Tongue (tissue), 2 donors: ENCODE measurements around the gene CPLANE1. TPM values are rescaled to one million over a fixed set of nuclear protein-coding genes. Genes with fewer than 3 reads are reported as not detected.
"Not testable (repeated sequence)": the region's sequence is repeated elsewhere in the genome, so short reads cannot be mapped to it uniquely, and the experiment has no call there.

ENCODE experiments used
- DNase-seq: peaks from one replicate; pipeline ENCODE4 v3.0.0-alpha.2; 2015
- total RNA-seq: library from RNA; depleted of rRNA; stranded (reverse); fragments of >200 nt; gene quantifications from one replicate; pipeline ENCODE4 v1.2.3, GENCODE V29; 2014

Gene CPLANE1
- total RNA-seq: 36.4 TPM

DNA sequence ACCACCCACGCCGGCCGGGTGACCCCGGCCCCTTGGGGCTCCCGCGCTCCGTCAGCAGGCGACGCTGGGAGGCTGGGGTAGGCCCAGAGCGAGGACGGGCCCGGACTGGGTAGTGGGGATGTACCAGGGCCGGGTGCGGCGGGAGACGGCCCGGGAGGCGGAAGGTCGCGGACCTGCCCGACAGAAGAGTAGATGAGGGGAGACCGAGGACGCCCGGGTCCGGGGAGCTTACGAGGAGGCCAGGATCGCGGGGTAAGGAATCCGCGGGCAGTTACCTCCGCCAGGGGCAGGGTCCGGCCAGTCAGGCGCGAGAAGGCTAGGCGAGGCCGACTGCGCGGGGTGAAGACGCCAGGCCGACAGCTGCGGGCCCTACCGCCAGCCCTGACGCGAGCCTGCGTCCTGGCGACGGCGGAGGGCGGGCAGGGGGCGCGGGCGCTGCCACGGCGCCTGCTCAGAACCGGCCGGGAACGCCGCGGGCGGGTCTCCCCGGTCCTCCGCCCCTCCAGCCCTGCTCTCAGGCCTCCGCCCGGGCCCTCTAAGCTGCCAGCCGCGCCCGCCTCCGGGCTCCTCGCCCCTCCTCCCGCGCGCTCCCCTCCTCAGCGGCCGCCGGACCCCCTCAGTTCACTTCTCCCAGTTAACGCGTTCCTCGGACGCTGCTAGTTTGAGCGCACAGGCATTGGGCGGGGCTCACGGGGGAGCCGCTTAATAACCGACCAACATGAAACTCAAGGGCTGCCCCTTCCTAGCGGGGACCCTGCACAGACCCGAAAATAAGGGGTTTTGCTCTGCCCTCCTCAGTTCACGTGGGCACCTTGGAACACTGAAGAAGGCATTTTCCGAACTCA, at the start of gene CPLANE1:
Gene CPLANE1, minus strand, starts transcription at position 407 of the 845 bp plus-strand sequence. CDS start 1,678 bp downstream, outside the sequence.
- peak; percentile 96 for DNase-seq

DNA sequence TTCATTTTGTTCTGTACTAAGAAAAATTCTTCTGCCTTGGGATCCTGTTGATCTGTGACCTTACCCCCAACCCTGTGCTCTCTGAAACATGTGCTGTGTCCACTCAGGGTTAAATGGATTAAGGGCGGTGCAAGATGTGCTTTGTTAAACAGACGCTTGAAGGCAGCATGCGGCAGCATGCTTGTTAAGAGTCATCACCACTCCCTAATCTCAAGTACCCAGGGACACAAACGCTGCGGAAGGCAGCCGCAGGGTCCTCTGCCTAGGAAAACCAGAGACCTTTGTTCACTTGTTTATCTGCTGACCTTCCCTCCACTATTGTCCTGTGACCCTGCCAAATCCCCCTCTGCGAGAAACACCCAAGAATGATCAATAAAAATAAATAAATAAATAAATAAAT, 47.1 kb upstream of the CPLANE1 start:
- DNase-seq: not testable (repeated sequence)

DNA sequence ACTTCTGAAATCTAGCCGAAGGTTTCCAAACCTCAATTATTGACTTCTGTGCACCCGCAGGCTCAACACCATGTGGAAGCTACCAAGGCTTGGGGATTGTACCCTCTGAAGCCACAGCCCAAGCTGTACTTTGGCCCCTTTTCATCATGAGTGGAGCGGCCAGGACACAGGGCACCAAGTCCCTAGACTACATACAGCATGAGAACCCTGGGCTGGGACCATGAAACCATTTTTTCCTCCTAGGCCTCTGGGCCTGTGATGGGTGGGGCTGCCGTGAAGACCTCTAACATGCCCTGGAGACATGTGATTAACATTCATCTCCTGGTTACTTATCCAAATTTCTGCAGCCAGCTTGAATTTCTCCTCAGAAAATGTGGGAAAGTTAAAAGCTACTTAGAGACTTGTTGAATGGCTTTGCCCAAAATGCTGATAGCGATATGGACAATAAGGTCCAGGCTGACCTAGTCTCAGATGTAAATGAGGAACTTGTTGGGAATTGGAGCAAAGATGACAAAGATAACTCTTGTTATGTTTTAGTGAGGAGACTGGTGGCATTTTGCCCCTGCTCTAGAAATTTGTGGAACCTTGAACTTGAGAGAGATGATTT, 34.1 kb upstream of the CPLANE1 start:
- DNase-seq: no peak

DNA sequence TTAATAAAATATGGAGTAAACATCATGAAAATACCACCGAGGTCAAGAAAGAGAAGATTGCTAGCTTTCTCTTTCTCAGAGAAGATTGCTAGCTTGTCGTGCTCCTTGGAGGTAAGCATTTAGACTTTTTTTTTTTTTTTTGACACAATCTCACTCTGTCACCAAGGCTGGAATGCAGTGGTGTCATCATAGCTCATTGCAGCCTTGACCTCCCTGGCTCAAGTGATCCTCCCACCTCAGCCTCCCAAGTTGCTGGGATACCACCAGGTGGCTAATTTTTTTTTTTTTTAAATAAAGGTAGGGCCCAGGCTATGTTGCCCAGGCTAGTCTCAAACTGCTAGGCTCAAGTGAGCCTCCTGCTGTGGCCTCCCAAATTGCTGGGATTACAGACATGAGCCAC, 26.3 kb upstream of the CPLANE1 start:
- no peak for DNase-seq

DNA sequence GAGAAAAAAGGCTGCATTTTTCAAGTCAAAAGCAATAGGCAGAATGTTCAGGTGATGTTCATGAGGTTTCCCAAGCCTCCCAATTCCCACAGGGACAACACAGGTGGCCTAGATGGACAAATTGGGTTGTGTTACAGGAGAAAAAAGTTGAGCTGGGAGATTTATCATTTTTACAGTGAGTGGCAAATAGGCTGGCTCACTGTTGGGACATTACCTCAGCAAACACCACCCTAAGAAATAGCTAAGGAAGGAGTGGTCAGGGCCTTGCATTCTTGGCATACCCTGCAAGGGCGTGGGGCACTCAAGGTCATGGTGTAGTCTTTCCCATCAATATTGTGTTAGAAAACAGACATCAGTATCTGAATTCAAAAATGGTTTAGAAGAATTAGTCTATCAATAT, 23.3 kb upstream of the CPLANE1 start:
- DNase-seq: peak; percentile 10

DNA sequence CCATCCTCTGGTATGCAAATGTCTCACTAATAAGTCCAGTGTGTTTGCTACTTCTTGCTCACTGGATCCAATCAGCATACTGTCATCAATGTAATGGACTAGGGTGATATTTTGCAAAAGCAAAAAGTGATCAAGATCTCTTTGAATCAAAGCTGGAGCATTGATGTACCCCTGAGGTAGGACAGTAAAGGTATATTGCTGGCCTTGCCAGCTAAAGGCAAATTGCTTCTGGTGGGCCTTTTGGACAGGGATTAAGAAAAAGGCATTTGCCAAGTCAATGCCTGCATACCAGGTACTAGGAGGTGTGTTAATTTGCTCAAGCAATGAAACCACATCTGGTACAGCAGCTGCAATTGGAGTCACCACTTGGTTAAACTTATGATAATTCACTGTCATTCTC, 18.9 kb upstream of the CPLANE1 start:
- not testable (repeated sequence) for DNase-seq

DNA sequence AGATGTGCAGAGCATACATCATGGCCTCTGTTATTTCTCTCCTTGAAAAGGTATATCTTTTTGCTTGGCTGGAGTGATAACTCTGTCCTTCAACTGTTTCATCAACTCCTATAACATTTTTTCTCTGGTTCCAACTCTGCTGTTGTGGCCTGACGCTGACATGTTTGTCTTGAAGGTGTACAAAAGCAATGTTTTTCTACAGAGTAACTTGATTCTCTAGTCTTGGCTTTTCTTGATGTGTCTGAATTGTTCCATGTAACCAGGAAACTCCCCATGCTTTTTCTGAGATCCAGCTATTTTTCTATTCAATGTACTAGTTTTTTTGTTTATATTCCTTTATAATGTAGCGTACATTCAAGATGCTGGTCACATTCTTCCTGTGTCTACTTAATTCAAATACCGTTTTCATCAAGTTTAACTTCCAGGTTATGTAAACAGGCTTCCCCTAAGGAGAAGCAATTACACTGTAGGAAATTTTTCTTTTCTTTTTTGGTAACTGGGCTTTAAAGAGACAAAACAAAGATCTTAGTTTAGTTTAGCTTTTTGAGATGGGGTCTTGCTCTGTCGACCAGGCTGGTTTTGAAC, 6.7 kb upstream of the CPLANE1 start:
- no peak for DNase-seq

DNA sequence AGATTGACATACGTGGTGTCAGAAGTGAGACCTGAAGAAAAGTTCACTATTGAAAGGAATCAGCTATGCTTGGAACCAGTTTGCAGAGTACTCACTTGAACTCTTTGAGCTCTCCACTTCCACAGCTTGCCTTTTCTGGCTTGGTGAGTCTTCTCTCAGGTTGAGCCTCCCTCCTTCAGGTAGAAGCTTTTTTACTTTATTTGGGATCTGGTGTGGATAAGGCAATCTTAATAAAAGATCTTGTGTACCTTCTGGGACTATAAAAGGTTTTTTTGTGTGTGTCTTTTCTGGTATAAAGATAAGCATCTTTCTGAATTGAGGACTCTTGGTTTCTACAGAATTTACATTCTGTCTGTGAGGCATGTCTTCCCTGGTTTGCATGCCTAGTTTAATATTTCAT, 5.4 kb upstream of the CPLANE1 start:
- DNase-seq: no peak

DNA sequence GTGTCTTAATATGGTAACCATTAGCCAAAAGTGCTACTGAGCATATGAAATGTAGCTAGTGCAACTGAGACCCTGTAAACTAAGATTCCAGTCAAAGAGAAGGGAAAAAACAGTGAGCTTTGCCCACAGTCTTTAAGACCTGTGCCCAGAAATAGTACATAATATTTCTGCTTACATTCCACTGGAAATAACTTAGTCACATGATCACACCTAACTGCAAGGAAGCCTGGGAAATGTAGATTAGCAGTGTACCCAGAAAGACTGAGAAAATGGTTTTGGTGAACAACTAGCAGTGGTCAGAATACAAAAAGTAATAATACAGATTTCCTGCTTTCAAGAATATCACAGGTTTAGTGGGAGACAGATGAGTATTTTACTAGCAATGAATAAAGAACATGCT, 2.5 kb upstream of the CPLANE1 start:
- no peak for DNase-seq

DNA sequence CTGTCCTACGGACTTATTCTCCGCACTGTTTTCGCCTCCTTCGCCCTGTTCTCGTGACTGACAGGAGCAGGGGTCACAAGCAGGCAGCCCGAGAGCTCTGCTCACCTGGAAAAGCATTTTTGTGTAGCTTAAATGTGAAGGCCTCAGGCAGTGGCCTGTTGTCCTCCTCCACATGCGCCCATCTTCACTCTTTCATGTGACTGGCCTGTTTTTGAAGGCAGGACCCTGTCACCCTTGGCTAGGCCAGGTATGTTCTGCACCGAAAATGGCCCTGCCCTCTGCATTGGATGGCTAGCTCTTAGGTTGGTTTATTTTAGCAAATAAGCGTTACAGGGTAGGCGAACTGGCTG, 614 bp upstream of the CPLANE1 start:
- DNase-seq: no peak

DNA sequence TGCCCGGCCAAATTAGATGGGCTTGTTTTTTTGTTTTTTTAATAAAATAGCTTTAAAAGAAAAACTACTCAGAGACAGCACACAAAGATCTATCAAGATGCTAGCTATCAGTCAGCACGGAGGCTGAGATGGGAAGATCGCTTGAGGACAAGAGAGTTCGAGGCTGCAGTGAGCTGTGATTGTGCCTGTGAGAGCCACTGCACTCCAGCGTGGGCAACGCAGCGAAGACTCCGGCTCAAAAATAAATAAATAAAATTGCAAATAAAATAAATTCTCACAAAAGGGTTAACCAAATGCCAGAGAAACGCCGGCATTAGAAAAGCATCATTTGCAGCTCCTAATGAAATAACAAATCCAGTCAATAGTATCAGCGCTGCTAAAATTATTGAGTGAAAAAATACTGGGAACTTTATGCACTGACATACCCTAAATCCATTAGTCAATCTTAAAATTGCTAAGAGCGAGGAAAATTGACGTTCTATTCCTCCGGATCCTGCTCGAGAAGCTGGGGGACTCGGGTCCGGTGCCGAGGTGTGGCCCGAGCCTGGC, 681 bp downstream of the CPLANE1 start:
- peak; percentile 29 for DNase-seq

DNA sequence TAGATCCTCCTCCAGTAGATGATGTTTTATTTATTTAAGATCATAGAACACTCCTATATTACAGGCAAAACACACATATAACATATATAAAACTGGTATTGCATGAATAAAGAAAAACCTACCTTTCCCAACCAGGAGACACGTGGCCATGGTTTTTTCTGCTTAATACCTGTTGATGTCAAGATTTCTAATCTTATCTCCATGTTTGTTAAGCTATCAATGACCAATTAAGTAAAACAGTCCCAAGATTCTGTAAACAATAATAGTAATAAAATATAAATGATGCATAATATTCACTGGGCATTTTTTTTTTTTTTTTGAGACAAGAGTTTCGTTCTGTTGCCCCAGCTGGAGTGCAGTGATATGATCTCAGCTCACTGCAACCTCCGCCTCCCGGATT, 1.7 kb downstream of the CPLANE1 start:
- DNase-seq: no peak

DNA sequence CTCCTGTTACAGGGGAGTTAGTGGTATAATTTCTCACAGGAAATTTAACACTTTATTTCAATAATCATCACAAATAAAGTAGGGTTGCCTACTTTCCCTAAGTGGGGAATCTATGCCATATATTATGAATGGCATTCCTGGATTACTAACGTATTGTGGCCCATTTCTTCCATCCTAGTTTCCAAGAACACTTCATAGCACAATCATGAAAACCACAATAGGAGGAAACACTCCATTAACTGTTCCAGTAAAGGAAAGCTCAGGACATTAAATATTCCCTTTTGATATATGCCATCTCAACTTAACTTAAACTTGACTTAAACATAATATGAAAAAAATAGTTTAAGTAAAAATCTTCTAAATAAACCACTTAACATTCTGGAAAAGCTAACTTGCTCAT, 2.1 kb downstream of the CPLANE1 start:
- no peak for DNase-seq

DNA sequence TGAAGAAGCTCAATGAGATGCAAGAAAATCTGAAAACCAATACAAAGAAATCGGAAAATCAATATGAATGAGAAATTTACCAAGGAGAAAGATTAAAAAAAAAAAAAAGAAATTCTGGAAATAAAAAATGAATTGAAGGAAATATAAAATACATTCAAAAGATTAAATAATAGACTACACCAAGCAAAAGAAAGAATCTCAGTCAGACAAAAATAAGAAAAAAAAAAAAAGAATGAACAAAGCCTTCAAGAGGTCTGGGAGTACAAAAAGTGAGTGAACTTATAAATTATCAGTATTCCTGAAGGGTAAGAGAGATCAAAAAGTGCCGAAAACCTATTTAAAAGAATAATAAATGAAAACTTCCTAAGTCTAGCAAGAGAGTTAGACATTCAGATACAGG, 14.9 kb downstream of the CPLANE1 start:
- no peak for DNase-seq

DNA sequence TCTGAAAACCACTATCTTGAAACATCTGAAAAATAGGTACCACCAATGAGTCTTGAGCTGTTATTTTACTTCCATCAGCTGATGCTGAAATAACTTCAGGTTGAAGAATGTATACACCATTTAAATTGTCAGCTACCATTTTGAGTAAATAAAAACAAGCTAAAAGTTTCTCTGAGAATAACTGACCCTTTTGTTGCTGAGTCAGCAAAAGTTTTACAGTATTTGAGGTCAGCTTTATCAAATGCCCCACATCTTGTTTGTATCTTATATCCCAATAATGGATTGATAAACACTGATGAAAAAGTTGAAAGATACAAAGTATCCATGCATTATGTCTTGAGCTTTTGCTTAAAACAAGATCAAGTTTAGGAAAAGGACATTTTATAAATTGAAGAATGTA, 22.8 kb downstream of the CPLANE1 start:
- no peak for DNase-seq

DNA sequence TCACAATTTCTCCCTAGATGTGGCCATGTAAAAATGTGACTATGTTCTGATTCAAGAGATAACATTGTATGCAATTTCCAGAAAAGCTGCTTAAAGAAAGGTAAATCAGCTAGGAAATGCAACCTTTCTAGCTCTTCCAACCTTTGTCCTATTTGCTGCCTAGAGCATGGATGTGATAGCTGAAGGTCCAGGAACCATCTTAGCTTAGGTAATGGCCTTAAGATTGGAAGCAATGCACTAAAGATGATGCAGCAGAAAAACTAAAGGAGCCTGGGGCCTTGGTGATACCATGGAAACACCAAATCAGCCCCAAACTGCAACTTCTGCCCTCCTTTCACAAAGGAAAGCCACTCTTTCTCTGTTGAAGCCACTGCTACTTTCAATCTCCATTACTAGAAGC, 27.0 kb downstream of the CPLANE1 start:
- no peak for DNase-seq

DNA sequence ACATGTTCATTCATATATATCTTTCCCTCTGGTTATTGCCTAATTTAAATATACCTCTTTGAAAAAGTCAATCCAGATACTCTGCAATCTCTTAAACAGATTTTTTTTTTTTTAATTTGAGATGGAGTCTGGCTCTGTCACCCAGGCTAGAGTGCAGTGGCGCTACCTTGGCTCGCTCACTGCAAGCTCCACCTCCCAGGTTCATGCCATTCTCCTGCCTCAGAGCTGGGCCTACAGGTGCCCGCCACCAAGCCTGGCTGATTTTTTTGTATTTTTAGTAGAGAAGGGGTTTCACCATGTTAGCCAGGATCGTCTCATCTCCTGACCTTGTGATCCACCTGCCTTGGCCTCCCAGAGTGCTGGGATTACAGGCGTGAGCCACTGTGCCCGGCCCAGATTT, 28.8 kb downstream of the CPLANE1 start:
- DNase-seq: not testable (repeated sequence)

DNA sequence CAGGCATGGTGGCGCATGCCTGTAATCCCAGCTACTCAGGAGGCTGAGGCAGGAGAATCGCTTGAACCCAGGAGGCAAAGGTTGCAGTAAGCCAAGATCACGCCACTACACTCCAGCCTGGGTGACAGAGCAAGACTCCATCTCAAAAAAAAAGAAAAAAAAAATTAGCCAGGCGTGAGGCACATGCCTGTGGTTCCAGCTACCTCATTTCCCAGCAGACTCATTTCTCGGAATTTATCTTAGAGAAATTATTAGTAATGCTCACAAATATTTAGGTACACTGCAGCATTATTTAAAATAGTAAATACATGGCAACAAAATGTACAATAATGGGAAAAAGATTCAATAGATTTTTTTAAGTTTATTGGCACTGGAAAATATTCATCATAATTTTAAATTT, 29.8 kb downstream of the CPLANE1 start:
- not testable (repeated sequence) for DNase-seq

DNA sequence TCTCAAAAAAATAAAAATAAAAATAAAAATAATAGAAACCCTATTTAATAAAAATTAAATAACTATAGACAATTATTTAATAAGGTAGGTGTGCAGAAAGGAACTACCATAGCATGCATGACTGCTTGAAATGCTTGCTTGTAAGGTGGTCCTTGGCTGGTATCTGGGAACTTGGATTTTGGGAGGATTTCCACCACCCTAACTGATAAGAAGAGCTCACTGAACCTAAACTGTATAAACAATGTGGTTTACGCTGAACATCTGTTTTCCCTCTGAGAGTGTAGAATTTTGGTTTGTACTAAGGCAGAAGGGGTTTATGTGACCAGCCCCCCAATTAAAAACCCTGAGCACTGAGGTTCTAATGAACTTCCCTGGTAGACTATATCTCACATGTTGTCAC, 31.2 kb downstream of the CPLANE1 start:
- no peak for DNase-seq

DNA sequence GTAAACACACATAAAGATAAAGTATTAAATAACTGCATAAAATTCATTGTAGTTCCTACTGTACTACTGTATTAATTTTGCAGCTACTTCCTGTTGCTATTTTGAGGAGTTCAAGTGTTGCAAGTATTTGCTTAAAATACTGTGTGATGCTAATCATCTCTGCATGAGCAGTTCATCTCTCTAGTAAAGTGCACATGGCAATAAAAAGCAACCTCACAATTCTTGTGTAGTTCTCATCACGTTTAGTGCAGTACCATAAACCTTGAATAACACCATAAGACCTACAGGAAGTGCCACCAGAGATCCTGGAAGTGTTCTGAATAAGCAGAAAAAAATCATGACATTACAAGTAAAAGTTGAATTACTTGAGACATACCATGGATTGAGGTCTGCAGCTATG, 34.6 kb downstream of the CPLANE1 start:
- no peak for DNase-seq

DNA sequence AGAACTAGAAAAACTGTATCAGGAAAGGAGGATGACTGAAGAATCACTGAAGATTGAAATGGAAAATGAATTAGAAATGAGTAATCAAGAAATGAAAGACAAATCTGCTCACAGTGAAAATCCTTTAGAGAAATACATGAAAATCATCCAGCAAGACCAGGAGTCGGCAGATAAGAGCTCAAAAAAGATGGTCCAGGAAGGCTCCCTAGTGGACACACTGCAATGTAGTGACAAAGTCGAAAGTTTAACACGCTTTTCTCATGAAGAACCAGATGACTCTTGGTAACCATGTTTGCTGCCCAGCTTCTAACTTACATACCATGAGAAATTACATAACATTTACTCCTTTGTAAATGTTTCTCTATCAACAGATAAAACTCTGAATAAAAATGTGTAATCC, 37.1 kb downstream of the CPLANE1 start:
- no peak for DNase-seq

DNA sequence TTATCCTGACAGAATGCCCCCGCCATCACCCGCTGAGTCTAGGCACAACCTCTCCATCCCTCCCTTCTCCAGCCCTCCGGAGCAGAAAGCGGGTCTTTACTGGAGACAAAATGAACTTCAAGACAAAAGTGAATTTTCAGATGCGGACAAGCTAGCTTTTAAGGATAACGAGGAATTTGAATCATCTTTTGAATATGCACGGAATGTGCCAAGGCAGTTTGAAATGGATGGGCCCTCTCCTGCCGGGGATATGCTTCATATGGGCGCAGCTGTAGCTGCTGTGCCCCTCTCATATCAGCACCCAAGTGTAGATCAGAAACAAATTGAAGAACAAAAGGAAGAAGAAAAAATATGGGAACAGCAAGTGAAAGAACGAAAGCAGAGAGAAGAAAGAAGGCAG, 37.5 kb downstream of the CPLANE1 start:
- no peak for DNase-seq
